Peyer's patch (tissue), 4 donors: ENCODE results near the gene IRF8. TPM values are rescaled to one million over a fixed set of nuclear protein-coding genes. Genes with fewer than 3 reads are reported as not detected.
A peak's percentile ranks its signal among the peaks of the same experiment; 100 is the strongest.

Source experiments
- DNase-seq, 3 donors: peaks; one replicate each; pipeline ENCODE4 v3.0.0-alpha.2; 2017 to 2019
- H3K27ac ChIP-seq, 4 donors: fragments of 200-600 bp; sonication (generic); one replicate each; pipeline ENCODE4 v1.5.1; 2016 to 2019
- H3K27me3 ChIP-seq, 2 donors: fragments of 200-600 bp; sonication (generic); one replicate each; pipeline ENCODE4 v1.5.1; 2019
- H3K36me3 ChIP-seq, 3 donors: fragments of 200-600 bp; sonication (generic); one replicate each; pipeline ENCODE4 v1.5.1; 2016 to 2019
- H3K4me1 ChIP-seq, 4 donors: fragments of 200-600 bp; sonication (generic); one replicate each; pipeline ENCODE4 v1.5.1; 2016 to 2019
- H3K4me3 ChIP-seq, 4 donors: fragments of 200-600 bp; sonication (generic); 1 replicate in 3 of 4; 2 replicates in 1 of 4; pipeline ENCODE4 v1.5.1; 2016 to 2019; ENCODE audit warnings: mild to moderate bottlenecking in 1 of 4
- H3K9me3 ChIP-seq, 4 donors: fragments of 200-600 bp; sonication (generic); one replicate each; pipeline ENCODE4 v1.5.1; 2016 to 2019; ENCODE audit warnings: mild to moderate bottlenecking in 1 of 4
- POLR2A ChIP-seq, 2 donors: fragments of 450-650 bp; IDR thresholded peaks; one replicate each; pipeline ENCODE4 v1.5.1; 2017; ENCODE audit warnings: antibody characterized with exemption in 2 of 2, mild to moderate bottlenecking in 2 of 2, moderate library complexity in 2 of 2
- total RNA-seq, 4 donors: library from RNA; depleted of rRNA; stranded (reverse); fragments of >200 nt; gene quantifications; one replicate each; pipeline ENCODE4 v1.1.0, GENCODE V29; 2016
- TF ChIP-seq, protein P1 (sequence below), 6 experiments: fragments of 450-650 bp in 4 of 6; fragments of 200-600 bp in 2 of 6; sonication (generic) in 1 of 6; IDR thresholded peaks; one replicate each; pipeline ENCODE4 v1.5.1; 2017 to 2019; ENCODE audit warnings: antibody characterized with exemption in 6 of 6, mild to moderate bottlenecking in 3 of 6, moderate library complexity in 1 of 6

IRF8 gene
- total RNA-seq, 4 donors from 2014 or later: 39.8 to 191 (median 93.2) TPM

- no peaks in the 10 kb centered on the region for H3K4me1 ChIP-seq
- TF ChIP-seq, protein P1, sequence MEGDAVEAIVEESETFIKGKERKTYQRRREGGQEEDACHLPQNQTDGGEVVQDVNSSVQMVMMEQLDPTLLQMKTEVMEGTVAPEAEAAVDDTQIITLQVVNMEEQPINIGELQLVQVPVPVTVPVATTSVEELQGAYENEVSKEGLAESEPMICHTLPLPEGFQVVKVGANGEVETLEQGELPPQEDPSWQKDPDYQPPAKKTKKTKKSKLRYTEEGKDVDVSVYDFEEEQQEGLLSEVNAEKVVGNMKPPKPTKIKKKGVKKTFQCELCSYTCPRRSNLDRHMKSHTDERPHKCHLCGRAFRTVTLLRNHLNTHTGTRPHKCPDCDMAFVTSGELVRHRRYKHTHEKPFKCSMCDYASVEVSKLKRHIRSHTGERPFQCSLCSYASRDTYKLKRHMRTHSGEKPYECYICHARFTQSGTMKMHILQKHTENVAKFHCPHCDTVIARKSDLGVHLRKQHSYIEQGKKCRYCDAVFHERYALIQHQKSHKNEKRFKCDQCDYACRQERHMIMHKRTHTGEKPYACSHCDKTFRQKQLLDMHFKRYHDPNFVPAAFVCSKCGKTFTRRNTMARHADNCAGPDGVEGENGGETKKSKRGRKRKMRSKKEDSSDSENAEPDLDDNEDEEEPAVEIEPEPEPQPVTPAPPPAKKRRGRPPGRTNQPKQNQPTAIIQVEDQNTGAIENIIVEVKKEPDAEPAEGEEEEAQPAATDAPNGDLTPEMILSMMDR (IDR thresholded peaks at IDR 0.05): no peak
- TF ChIP-seq POLR2A (IDR thresholded peaks at IDR 0.05): no peak
- no peaks in the 10 kb centered on the region for H3K36me3 ChIP-seq
- H3K27ac ChIP-seq: no peak overlapping the region
- no peaks in the 10 kb centered on the region for H3K27me3 ChIP-seq
- H3K4me3 ChIP-seq: no peak overlapping the region
- H3K9me3 ChIP-seq: no peaks in the 10 kb centered on the region
- peak in 1 of 3 donors; percentile 41 for DNase-seq
Observed at GRCh38 chr16:85955566-85955965, 56.6 kb downstream of the IRF8 start.

DNA sequence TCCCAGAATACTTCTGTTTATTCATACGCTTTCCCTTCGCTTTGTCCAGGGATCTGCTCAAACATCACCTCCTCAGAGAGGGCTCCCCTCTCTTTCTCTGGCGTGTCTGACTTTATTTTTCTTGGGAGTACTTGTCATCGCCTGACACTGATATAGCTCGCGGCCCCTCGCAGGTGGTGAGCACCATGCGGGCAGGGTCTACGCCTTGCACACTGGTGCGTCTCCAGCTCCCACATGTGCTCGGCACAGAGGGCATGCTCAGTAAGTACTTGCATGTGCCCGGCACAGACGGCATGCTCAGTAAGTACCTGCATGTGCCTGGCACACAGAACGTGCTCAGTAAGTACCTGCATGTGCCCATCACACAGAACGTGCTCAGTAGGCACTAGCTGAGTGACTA, 57.5 kb downstream of the IRF8 start:
- no peak overlapping the region for H3K4me3 ChIP-seq
- TF ChIP-seq POLR2A (IDR thresholded peaks at IDR 0.05): no peak
- TF ChIP-seq, protein P1 (IDR thresholded peaks at IDR 0.05): no peak
- H3K27ac ChIP-seq: no peak overlapping the region
- no peaks in the 10 kb centered on the region for H3K27me3 ChIP-seq
- H3K36me3 ChIP-seq: no peaks in the 10 kb centered on the region
- no peaks in the 10 kb centered on the region for H3K9me3 ChIP-seq
- no peaks in the 10 kb centered on the region for H3K4me1 ChIP-seq
- DNase-seq: no peak

GRCh38 chr16:85958731-85959130, 59.8 kb downstream of the IRF8 start:
- Histone ChIP-seq H3K27ac (no peak overlapping the region), H3K36me3 (no peaks in the 10 kb centered on the region), H3K9me3 (no peaks in the 10 kb centered on the region), H3K27me3 (no peaks in the 10 kb centered on the region), H3K4me1 (no peaks in the 10 kb centered on the region), H3K4me3 (no peak overlapping the region)
- DNase-seq: no peak
- TF ChIP-seq, protein P1 (IDR thresholded peaks at IDR 0.05): no peak
- no peak for TF ChIP-seq POLR2A (IDR thresholded peaks at IDR 0.05)

DNA sequence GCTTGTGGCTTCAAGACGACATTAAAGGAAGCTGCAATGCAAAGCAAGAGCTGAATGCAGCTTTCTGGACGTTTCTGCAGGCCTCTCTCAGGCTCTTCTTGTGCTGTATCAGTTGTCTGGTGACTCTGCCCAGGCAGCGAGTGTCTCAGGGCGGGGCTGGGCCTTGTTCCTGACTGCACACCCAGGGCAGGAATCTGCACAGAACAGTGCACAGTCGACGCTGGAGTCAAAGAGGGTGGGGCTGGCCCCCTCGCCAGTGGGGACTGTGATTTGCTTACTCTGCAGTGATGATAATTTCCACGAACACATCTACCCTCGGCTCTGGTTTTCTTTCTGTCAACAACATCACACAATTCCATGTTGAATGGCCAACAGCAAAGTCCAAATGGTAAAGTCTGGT, 60.7 kb downstream of the IRF8 start:
- peak overlapping the region in 2 of 4 donors; percentile 16 to 47 for H3K27ac ChIP-seq
- peaks cover 0 to 1% (median 0%) of the 10 kb centered on the region in 4 donors for H3K4me1 ChIP-seq
- TF ChIP-seq, protein P1 (IDR thresholded peaks at IDR 0.05): no peak
- no peak for TF ChIP-seq POLR2A (IDR thresholded peaks at IDR 0.05)
- H3K9me3 ChIP-seq: no peaks in the 10 kb centered on the region
- peak in 2 of 3 donors; percentile 74 to 80 for DNase-seq
- H3K4me3 ChIP-seq: no peak overlapping the region
- no peaks in the 10 kb centered on the region for H3K36me3 ChIP-seq
- H3K27me3 ChIP-seq: no peaks in the 10 kb centered on the region

GRCh38 chr16:85960486-85961046, 61.6 kb downstream of the IRF8 start:
- peaks cover 0 to 6% (median 2%) of the 10 kb centered on the region in 4 donors for H3K4me1 ChIP-seq
- H3K27ac ChIP-seq: no peak overlapping the region
- no peaks in the 10 kb centered on the region for H3K36me3 ChIP-seq
- DNase-seq: no peak
- TF ChIP-seq POLR2A (IDR thresholded peaks at IDR 0.05): no peak
- TF ChIP-seq, protein P1 (IDR thresholded peaks at IDR 0.05): no peak
- H3K9me3 ChIP-seq: no peaks in the 10 kb centered on the region
- H3K4me3 ChIP-seq: no peak overlapping the region
- H3K27me3 ChIP-seq: no peaks in the 10 kb centered on the region
